H1 (cell line): ENCODE data around the gene TMPRSS13. TPM values are rescaled to one million over a fixed set of nuclear protein-coding genes. Genes with fewer than 3 reads are reported as not detected.

ENCODE experiments used
- CTCF ChIA-PET: fragments of 300-600 bp; sonication (Branson Sonifier 250); formaldehyde crosslinking; loops from one replicate; lab custom pipeline; 2021; ENCODE audit not compliant: partially characterized antibody; lab: Charles Lee
- POLR2A ChIA-PET: fragments of 300-600 bp; sonication (Branson Sonifier 250); formaldehyde crosslinking; loops from one replicate; lab custom pipeline; 2021; ENCODE audit warnings: inconsistent platforms; ENCODE audit not compliant: partially characterized antibody; lab: Charles Lee
- DNase-seq, 2 experiments: peaks; one replicate each; pipeline versions ENCODE4 v3.0.0 to v3.0.0-alpha.2; 2010 to 2022; ENCODE audit warnings: low spot score in 2 of 2, low read depth in 1 of 2, mixed read lengths in 1 of 2
- FAIRE-seq: peaks from 2 replicates; lab custom pipeline; 2011; peaks lifted over from hg19 to GRCh38; lab: Jason Lieb, UNC
- H2AFZ ChIP-seq: 2 replicates; pipeline ENCODE4 v1.8.1; 2012; ENCODE audit warnings: low read length, inconsistent platforms
- H2AK5ac ChIP-seq: 2 replicates; pipeline ENCODE4 v1.6.1; 2013; ENCODE audit warnings: low read depth, low read length
- H2BK120ac ChIP-seq: replicated peaks from 2 replicates; pipeline ENCODE3; 2013; ENCODE audit warnings: low read depth, low read length, inconsistent platforms
- H2BK12ac ChIP-seq: 2 replicates; pipeline ENCODE4 v1.6.1; 2013; ENCODE audit warnings: low read depth, low read length
- H2BK15ac ChIP-seq: 2 replicates; pipeline ENCODE4 v1.6.1; 2013; ENCODE audit warnings: low read length
- H2BK20ac ChIP-seq: 2 replicates; pipeline ENCODE4 v1.6.1; 2013; ENCODE audit warnings: low read length
- H2BK5ac ChIP-seq: 2 replicates; pipeline ENCODE4 v1.6.1; 2013; ENCODE audit warnings: low read depth, low read length
- H3K14ac ChIP-seq: 2 replicates; pipeline ENCODE4 v1.6.1; 2013; ENCODE audit warnings: inconsistent platforms; ENCODE audit not compliant: insufficient read length
- H3K18ac ChIP-seq: 2 replicates; pipeline ENCODE4 v1.6.1; 2013; ENCODE audit warnings: low read length; ENCODE audit errors: extremely low read depth
- H3K23ac ChIP-seq: 2 replicates; pipeline ENCODE4 v1.6.1; 2013; ENCODE audit warnings: inconsistent platforms; ENCODE audit not compliant: insufficient read length
- H3K23me2 ChIP-seq: 2 replicates; pipeline ENCODE4 v1.6.1; 2013; ENCODE audit warnings: low read depth, low read length
- H3K27ac ChIP-seq: 2 replicates; pipeline ENCODE4 v1.6.1; 2011; ENCODE audit warnings: low read depth, low read length, inconsistent platforms
- H3K27me3 ChIP-seq, 4 experiments: replicated peaks in 1 of 4; 1 replicate in 1 of 4; 2 replicates in 3 of 4; pipeline versions ENCODE4 v1.6.1 to v1.8.1; 2011 to 2013; ENCODE audit warnings: low read length in 3 of 4, mild to moderate bottlenecking in 3 of 4, inconsistent platforms in 2 of 4, mixed read lengths in 2 of 4, moderate library complexity in 1 of 4; ENCODE audit not compliant: control insufficient read depth in 3 of 4, insufficient read depth in 3 of 4; ENCODE audit errors: extremely low read depth in 1 of 4
- H3K36me3 ChIP-seq, 4 experiments: 2 replicates each; pipeline versions ENCODE4 v1.6.1 to v1.8.1; 2011 to 2013; ENCODE audit warnings: mild to moderate bottlenecking in 4 of 4, low read length in 3 of 4, moderate library complexity in 2 of 4, control low read depth in 1 of 4, inconsistent platforms in 1 of 4; ENCODE audit not compliant: insufficient read depth in 4 of 4, control insufficient read depth in 2 of 4
- H3K4ac ChIP-seq: replicated peaks from 2 replicates; pipeline ENCODE3; 2013; ENCODE audit warnings: low read length, low read depth, mixed read lengths, inconsistent platforms; ENCODE audit not compliant: insufficient read length
- H3K4me1 ChIP-seq, 4 experiments: replicated peaks in 1 of 4; 1 replicate in 1 of 4; 2 replicates in 3 of 4; pipeline versions ENCODE4 v1.6.1 to v1.8.1; 2011 to 2013; ENCODE audit warnings: low read length in 3 of 4, inconsistent platforms in 2 of 4, mixed read lengths in 1 of 4; ENCODE audit not compliant: insufficient read depth in 4 of 4, control insufficient read depth in 3 of 4
- H3K4me2 ChIP-seq, 2 experiments: 2 replicates each; pipeline versions ENCODE4 v1.6.1 to v1.8.1; 2011 to 2013; ENCODE audit warnings: low read depth in 2 of 2, low read length in 2 of 2, control low read depth in 1 of 2, inconsistent platforms in 1 of 2, mild to moderate bottlenecking in 1 of 2; ENCODE audit not compliant: insufficient read depth in 1 of 2
- H3K4me3 ChIP-seq, 4 experiments: fragments of 200-600, 300-600 bp in 1 of 4; sonication (generic), shearing (Covaris generic), sonication (Bioruptor Twin) in 1 of 4; 2 replicates each; pipeline versions ENCODE4 v1.5.1 to v1.8.1; 2011 to 2016; ENCODE audit warnings: low read length in 4 of 4, low read depth in 3 of 4, control low read depth in 2 of 4, inconsistent platforms in 2 of 4, mild to moderate bottlenecking in 2 of 4, mixed read lengths in 1 of 4, moderate library complexity in 1 of 4; ENCODE audit not compliant: insufficient read depth in 2 of 4; ENCODE audit errors: extremely low read depth in 1 of 4
- H3K56ac ChIP-seq: replicated peaks from 2 replicates; pipeline ENCODE3; 2013; ENCODE audit warnings: low read depth, mild to moderate bottlenecking, mixed read lengths, low read length, inconsistent platforms; ENCODE audit not compliant: insufficient read length
- H3K79me1 ChIP-seq: 2 replicates; pipeline ENCODE4 v1.6.1; 2013; ENCODE audit warnings: low read depth, low read length, control low read depth
- H3K79me2 ChIP-seq, 2 experiments: 2 replicates each; pipeline versions ENCODE4 v1.6.1 to v1.8.1; 2012 to 2013; ENCODE audit warnings: low read length in 2 of 2, mild to moderate bottlenecking in 2 of 2, inconsistent platforms in 1 of 2; ENCODE audit not compliant: insufficient read depth in 2 of 2, control insufficient read depth in 1 of 2
- H3K9ac ChIP-seq, 4 experiments: replicated peaks in 1 of 4; 1 replicate in 1 of 4; 2 replicates in 3 of 4; pipeline versions ENCODE4 v1.6.1 to v1.8.1; 2011 to 2013; ENCODE audit warnings: low read depth in 3 of 4, low read length in 3 of 4, control low read depth in 2 of 4, mild to moderate bottlenecking in 2 of 4, moderate library complexity in 2 of 4, inconsistent platforms in 1 of 4; ENCODE audit errors: extremely low read depth in 1 of 4
- H3K9me3 ChIP-seq, 2 experiments: 2 replicates each; pipeline versions ENCODE4 v1.6.1 to v1.8.1; 2012 to 2013; ENCODE audit warnings: mild to moderate bottlenecking in 2 of 2, moderate library complexity in 2 of 2, control low read depth in 1 of 2, inconsistent platforms in 1 of 2, low read depth in 1 of 2, low read length in 1 of 2, mixed read lengths in 1 of 2; ENCODE audit not compliant: insufficient read depth in 2 of 2
- H4K20me1 ChIP-seq, 2 experiments: replicated peaks in 1 of 2; 2 replicates each; pipeline versions ENCODE3 to v1.8.1; 2011 to 2013; ENCODE audit warnings: inconsistent platforms in 2 of 2, low read length in 2 of 2, mild to moderate bottlenecking in 1 of 2; ENCODE audit not compliant: insufficient read depth in 2 of 2, control insufficient read depth in 1 of 2
- H4K5ac ChIP-seq: 2 replicates; pipeline ENCODE4 v1.6.1; 2013; ENCODE audit warnings: low read length, low read depth, mixed read lengths, inconsistent platforms; ENCODE audit not compliant: insufficient read length
- H4K8ac ChIP-seq: 2 replicates; pipeline ENCODE4 v1.8.0; 2013; ENCODE audit warnings: mild to moderate bottlenecking, moderate library complexity, low read length, inconsistent platforms; ENCODE audit not compliant: insufficient read depth; ENCODE audit errors: extremely low read depth
- H4K91ac ChIP-seq: replicated peaks from 2 replicates; pipeline ENCODE3; 2013; ENCODE audit warnings: low read length, mixed read lengths, inconsistent platforms; ENCODE audit not compliant: insufficient read length
- E2F6 ChIP-seq: IDR thresholded peaks from 2 replicates; pipeline ENCODE4 v1.6.1; 2012; ENCODE audit warnings: inconsistent platforms
- EGR1 ChIP-seq: IDR thresholded peaks from 2 replicates; pipeline ENCODE4 v1.6.1; 2011; ENCODE audit warnings: low read depth, low read length, borderline replicate concordance
- JUN ChIP-seq: IDR thresholded peaks from 2 replicates; pipeline ENCODE4 v1.6.1; 2011; ENCODE audit warnings: low read depth, mild to moderate bottlenecking, improper control_type of control experiment, low read length
- NANOG ChIP-seq: IDR thresholded peaks from 2 replicates; pipeline ENCODE4 v1.6.1; 2011; ENCODE audit warnings: low read length, low read depth, mild to moderate bottlenecking, inconsistent platforms; ENCODE audit not compliant: insufficient read depth, poor library complexity, severe bottlenecking
- POLR2AphosphoS5 ChIP-seq: IDR thresholded peaks from 2 replicates; pipeline ENCODE4 v1.6.1; 2011; ENCODE audit warnings: low read depth, low read length
- ZNF274 ChIP-seq: IDR thresholded peaks from 2 replicates; pipeline ENCODE4 v1.7.0; 2012; ENCODE audit warnings: low read length, borderline replicate concordance; ENCODE audit errors: extremely low read depth
- WGBS, 2 experiments: shearing (Covaris generic) in 1 of 2; methylation state at CpG; one replicate each; pipeline versions ENCODE4 v1.1.6 to v1.1.7; 2013 to 2015; ENCODE audit warnings: low lambda C conversion rate in 2 of 2, mixed read lengths in 2 of 2, inconsistent platforms in 1 of 2, low coverage in 1 of 2, missing lambda C conversion rate in 1 of 2; ENCODE audit not compliant: insufficient replicate concordance in 2 of 2, insufficient coverage in 1 of 2, insufficient read length in 1 of 2; ENCODE audit errors: extremely low coverage in 1 of 2, missing lambda C conversion rate in 1 of 2; 5-methylcytosine and 5-hydroxymethylcytosine counted together
- polyA plus RNA-seq, 7 experiments: library from polyadenylated mRNA; depleted of rRNA in 3 of 7; stranded (reverse) in 5 of 7; unstranded in 2 of 7; fragments of >200 nt in 5 of 7; fragments of 200-250 nt in 2 of 7; gene quantifications; 1 replicate in 5 of 7; 2 replicates in 1 of 7; 4 replicates in 1 of 7; pipeline versions ENCODE4 v1.2.1 to v1.2.3, GENCODE V29; 2011 to 2013; ENCODE audit warnings: missing spikeins in 2 of 7, mixed read lengths in 2 of 7
- total RNA-seq: library from RNA; stranded (reverse); fragmentation: NEBNext Ultra II Directional; extraction: Animal tissue kit (Norgen Biotek cat#: 25700); gene quantifications from 2 replicates; pipeline ENCODE4 v1.2.1, GENCODE V29; 2021

TMPRSS13 gene
- total and polyA plus RNA-seq, 2 of the 8 experiments (the other 6 are each of a cell fraction or from before 2014, with no cell fraction given): 0.61 to 0.79 TPM

GRCh38 chr11:117917591-117918151 lies 11.5 kb downstream of the TMPRSS13 start:
- H2BK5ac ChIP-seq: no peak overlapping the region
- no peak for FAIRE-seq
- no peaks in the 10 kb centered on the region for H3K27me3 ChIP-seq
- H3K9ac ChIP-seq: no peak overlapping the region
- peaks cover 0 to 2% of the 10 kb centered on the region in 2 experiments for H4K20me1 ChIP-seq
- H3K18ac ChIP-seq: no peak overlapping the region
- no peak overlapping the region for H2BK12ac ChIP-seq
- H3K79me1 ChIP-seq: no peaks in the 10 kb centered on the region
- no peak overlapping the region for H4K5ac ChIP-seq
- H2BK120ac ChIP-seq: no peak overlapping the region
- no peak overlapping the region for H2BK20ac ChIP-seq
- no peak overlapping the region for H2BK15ac ChIP-seq
- no peaks in the 10 kb centered on the region for H3K9me3 ChIP-seq
- ChIA-PET POLR2A (no interaction called here), CTCF (interaction anchor here (0.6 to 14.8 kb wide), 7 partner anchors 9 to 195 kb away, joined by 3 to 143 read pairs (median 7); no protein-coding TSS in a partner anchor)
- no peak overlapping the region for H3K23ac ChIP-seq
- WGBS, 2 experiments: 93% methylated on average over 5 of the region's 5 CpGs; no CpG with 5 or more reads in 1 of the 2 experiments
- H3K27ac ChIP-seq: no peak overlapping the region
- H3K79me2 ChIP-seq: no peaks in the 10 kb centered on the region
- no peaks in the 10 kb centered on the region; a peak in 1 of 7 replicates for H3K4me1 ChIP-seq
- H3K4me3 ChIP-seq: no peak overlapping the region
- DNase-seq: no peak
- no peak overlapping the region for H2AFZ ChIP-seq
- H3K36me3 ChIP-seq: no peaks in the 10 kb centered on the region
- no peak overlapping the region for H4K8ac ChIP-seq
- H3K14ac ChIP-seq: no peak overlapping the region
- H2AK5ac ChIP-seq: no peak overlapping the region
- no peak overlapping the region for H3K4me2 ChIP-seq
- no peak overlapping the region for H3K56ac ChIP-seq
- no peak overlapping the region for H3K4ac ChIP-seq
- no peaks in the 10 kb centered on the region for H3K23me2 ChIP-seq
- no peak overlapping the region for H4K91ac ChIP-seq
- TF ChIP-seq EGR1 (no peak), E2F6 (no peak), NANOG (no peak), ZNF274 (no peak), JUN (no peak), POLR2AphosphoS5 (no peak)
